Smooth muscle cell (in vitro differentiated cells): ENCODE data around the gene MFRP. TPM values are rescaled to one million over a fixed set of nuclear protein-coding genes. Genes with fewer than 3 reads are reported as not detected.

Source experiments
- DNase-seq: peaks from one replicate; lab custom pipeline; 2025; ENCODE audit not compliant: unreplicated experiment; lab: John Stamatoyannopoulos, UW
- H2AFZ ChIP-seq: fragments of 200-600 bp; sonication (generic); 2 replicates; pipeline ENCODE4 v1.6.0; 2016; ENCODE audit warnings: antibody characterized with exemption, low read depth, mild to moderate bottlenecking
- H3F3A ChIP-seq: fragments of 200-600 bp; sonication (generic); 2 replicates; pipeline ENCODE4 v1.6.0; 2017; ENCODE audit warnings: antibody characterized with exemption, low read depth
- H3K27ac ChIP-seq: fragments of 200-600 bp; sonication (generic); 2 replicates; pipeline ENCODE4 v1.5.1; 2016; ENCODE audit warnings: low read depth, mild to moderate bottlenecking
- H3K27me3 ChIP-seq: fragments of 200-600 bp; sonication (generic); 2 replicates; pipeline ENCODE4 v1.6.1; 2016; ENCODE audit warnings: low read depth, mild to moderate bottlenecking
- H3K36me3 ChIP-seq: fragments of 200-600 bp; sonication (generic); 2 replicates; pipeline ENCODE4 v1.5.1; 2016; ENCODE audit warnings: low read depth
- H3K4me1 ChIP-seq: fragments of 200-600 bp; sonication (generic); 2 replicates; pipeline ENCODE4 v1.5.1; 2016; ENCODE audit warnings: low read depth
- H3K4me2 ChIP-seq: fragments of 200-600 bp; sonication (generic); 2 replicates; pipeline ENCODE4 v1.6.0; 2016; ENCODE audit warnings: mild to moderate bottlenecking
- H3K4me3 ChIP-seq: fragments of 200-600 bp; sonication (generic); 2 replicates; pipeline ENCODE4 v1.5.1; 2016; ENCODE audit warnings: mild to moderate bottlenecking
- H3K79me2 ChIP-seq: fragments of 200-600 bp; sonication (generic); 2 replicates; pipeline ENCODE4 v1.6.0; 2016; ENCODE audit warnings: low read depth, mild to moderate bottlenecking
- H3K9ac ChIP-seq: fragments of 200-600 bp; sonication (generic); 2 replicates; pipeline ENCODE4 v1.6.0; 2016; ENCODE audit warnings: low read depth
- H3K9me3 ChIP-seq: fragments of 200-600 bp; sonication (generic); replicated peaks from 2 replicates; pipeline ENCODE4 v1.5.1; 2016; ENCODE audit warnings: low read depth
- H4K20me1 ChIP-seq: fragments of 200-600 bp; sonication (generic); 2 replicates; pipeline ENCODE4 v1.6.0; 2016; ENCODE audit warnings: low read depth
- WGBS: methylation state at CpG from one replicate; pipeline ENCODE4 v1.1.7; 2016; ENCODE audit warnings: low lambda C conversion rate; 5-methylcytosine and 5-hydroxymethylcytosine counted together
- polyA plus RNA-seq: library from polyadenylated mRNA; unstranded; fragments of >200 nt; fragmentation: Nextera tagmentation; extraction: Ambion mirVana; gene quantifications from 2 replicates; pipeline ENCODE4 v1.2.1, GENCODE V29; 2016
- total RNA-seq: library from RNA; depleted of rRNA; stranded (reverse); fragments of >200 nt; gene quantifications from 2 replicates; pipeline ENCODE4 v1.2.3, GENCODE V29; 2014
- TF ChIP-seq, protein P1 (sequence below): fragments of 200-600 bp; sonication (generic); IDR thresholded peaks from 2 replicates; pipeline ENCODE4 v1.5.1; 2017; ENCODE audit warnings: borderline replicate concordance, mild to moderate bottlenecking, antibody characterized with exemption; ENCODE audit not compliant: insufficient read depth, poor library complexity, severe bottlenecking

Gene MFRP
- total and polyA plus RNA-seq, 2 experiments from 2014 or later, result not detected

DNA sequence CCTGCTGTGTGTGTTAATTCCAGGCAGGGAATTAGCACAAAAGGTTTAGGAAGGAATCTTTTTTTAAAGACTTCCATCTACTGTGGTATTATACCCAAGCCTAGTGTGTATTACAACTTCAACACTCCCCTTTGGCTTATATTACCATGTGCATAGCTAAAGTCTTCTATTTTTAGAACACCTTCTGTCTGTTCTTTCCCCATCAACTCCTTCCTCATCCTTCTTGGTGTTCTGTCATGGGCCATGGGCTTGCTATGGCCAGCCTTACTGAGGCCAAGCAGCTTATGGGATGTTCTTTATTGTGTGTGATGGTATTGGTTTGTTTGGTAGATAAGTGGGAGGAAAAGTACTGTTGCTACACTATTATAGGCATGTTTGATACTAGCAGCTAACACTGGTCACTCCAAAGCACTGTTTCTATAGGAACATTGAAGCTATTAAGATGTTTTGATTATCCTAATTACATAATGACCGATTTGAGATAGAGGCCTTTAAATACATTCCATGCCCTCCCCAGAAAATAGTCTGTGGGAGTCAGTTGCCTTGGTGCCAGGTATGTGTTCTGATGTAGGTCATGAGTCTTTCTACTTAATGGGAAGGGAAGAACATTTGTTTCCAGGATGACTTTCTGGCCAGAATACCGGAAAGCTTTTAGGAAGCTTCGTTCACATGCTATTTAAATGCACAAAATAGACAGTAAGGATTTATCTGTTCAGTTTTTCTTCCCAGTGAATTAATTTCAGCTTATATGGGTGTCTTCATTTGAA, 46.1 kb downstream of the MFRP start:
- 100% methylated on average over 3 of the region's 3 CpGs for WGBS

DNA sequence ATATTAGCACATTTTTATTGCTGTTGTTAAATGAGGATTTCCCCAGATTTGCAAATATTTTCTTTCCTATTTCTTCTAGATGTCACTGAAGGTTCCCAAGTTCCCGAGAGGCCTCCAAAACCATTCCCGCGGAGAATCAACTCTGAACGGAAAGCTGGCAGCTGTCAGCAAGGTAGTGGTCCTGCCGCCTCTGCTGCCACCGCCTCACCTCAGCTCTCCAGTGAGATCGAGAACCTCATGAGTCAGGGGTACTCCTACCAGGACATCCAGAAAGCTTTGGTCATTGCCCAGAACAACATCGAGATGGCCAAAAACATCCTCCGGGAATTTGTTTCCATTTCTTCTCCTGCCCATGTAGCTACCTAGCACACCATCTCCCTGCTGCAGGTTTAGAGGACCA, 47.1 kb downstream of the MFRP start:
- no peaks in the 10 kb centered on the region for H3F3A ChIP-seq
- no peak overlapping the region for H3K27ac ChIP-seq
- H3K4me2 ChIP-seq, result no peak overlapping the region
- no peaks in the 10 kb centered on the region for H3K9me3 ChIP-seq
- TF ChIP-seq, protein P1, sequence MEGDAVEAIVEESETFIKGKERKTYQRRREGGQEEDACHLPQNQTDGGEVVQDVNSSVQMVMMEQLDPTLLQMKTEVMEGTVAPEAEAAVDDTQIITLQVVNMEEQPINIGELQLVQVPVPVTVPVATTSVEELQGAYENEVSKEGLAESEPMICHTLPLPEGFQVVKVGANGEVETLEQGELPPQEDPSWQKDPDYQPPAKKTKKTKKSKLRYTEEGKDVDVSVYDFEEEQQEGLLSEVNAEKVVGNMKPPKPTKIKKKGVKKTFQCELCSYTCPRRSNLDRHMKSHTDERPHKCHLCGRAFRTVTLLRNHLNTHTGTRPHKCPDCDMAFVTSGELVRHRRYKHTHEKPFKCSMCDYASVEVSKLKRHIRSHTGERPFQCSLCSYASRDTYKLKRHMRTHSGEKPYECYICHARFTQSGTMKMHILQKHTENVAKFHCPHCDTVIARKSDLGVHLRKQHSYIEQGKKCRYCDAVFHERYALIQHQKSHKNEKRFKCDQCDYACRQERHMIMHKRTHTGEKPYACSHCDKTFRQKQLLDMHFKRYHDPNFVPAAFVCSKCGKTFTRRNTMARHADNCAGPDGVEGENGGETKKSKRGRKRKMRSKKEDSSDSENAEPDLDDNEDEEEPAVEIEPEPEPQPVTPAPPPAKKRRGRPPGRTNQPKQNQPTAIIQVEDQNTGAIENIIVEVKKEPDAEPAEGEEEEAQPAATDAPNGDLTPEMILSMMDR, result no peak
- no peaks in the 10 kb centered on the region for H3K27me3 ChIP-seq
- WGBS, result 98% methylated on average over 9 of the region's 9 CpGs
- no peaks in the 10 kb centered on the region for H4K20me1 ChIP-seq
- H3K79me2 ChIP-seq, result peaks cover 3% of the 10 kb centered on the region
- DNase-seq, result no peak
- no peak overlapping the region for H3K4me3 ChIP-seq
- no peaks in the 10 kb centered on the region for H3K4me1 ChIP-seq
- H3K36me3 ChIP-seq, result peaks cover 21% of the 10 kb centered on the region
- no peak overlapping the region for H2AFZ ChIP-seq
- no peak overlapping the region for H3K9ac ChIP-seq

More for the DNA sequence above, 46.1 kb downstream of the MFRP start:
- Histone ChIP-seq H3K36me3 (peaks cover 21% of the 10 kb centered on the region), H3K9me3 (no peaks in the 10 kb centered on the region), H4K20me1 (no peaks in the 10 kb centered on the region), H3K79me2 (peaks cover 3% of the 10 kb centered on the region), H3K4me2 (no peak overlapping the region), H3F3A (no peaks in the 10 kb centered on the region), H3K27ac (no peak overlapping the region), H3K4me3 (no peak overlapping the region), H3K9ac (no peak overlapping the region), H3K4me1 (no peaks in the 10 kb centered on the region), H3K27me3 (no peaks in the 10 kb centered on the region), H2AFZ (no peak overlapping the region)
- TF ChIP-seq, protein P1, result no peak
- no peak for DNase-seq

DNA sequence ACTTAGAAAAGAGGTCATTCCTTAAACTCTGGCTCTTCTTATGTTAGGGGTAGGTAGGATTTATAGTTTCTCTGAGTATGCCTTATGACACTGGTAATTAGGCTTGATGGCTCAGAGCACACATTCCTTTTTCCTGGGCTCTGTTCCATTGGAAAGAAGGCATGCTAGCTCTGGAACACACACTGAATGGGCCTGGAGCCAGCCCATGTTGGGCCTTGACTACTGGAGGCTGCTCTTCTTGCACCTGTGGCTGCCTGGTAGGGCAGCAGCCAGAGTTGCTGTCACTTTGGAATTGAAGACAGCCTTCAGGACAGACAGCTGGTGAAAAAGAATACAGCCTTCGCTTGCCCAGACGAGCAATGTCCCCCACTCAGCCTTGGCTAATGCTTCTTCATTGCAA, 47.8 kb downstream of the MFRP start:
- no peak for DNase-seq
- Histone ChIP-seq H3K4me1 (no peaks in the 10 kb centered on the region), H3F3A (no peaks in the 10 kb centered on the region), H4K20me1 (no peaks in the 10 kb centered on the region), H3K9me3 (no peaks in the 10 kb centered on the region), H2AFZ (no peak overlapping the region), H3K4me2 (no peak overlapping the region), H3K79me2 (peaks cover 5% of the 10 kb centered on the region), H3K27me3 (no peaks in the 10 kb centered on the region), H3K9ac (no peak overlapping the region), H3K36me3 (peaks cover 21% of the 10 kb centered on the region), H3K27ac (no peak overlapping the region), H3K4me3 (no peak overlapping the region)
- TF ChIP-seq, protein P1, result no peak
- 98% methylated on average over 2 of the region's 2 CpGs for WGBS

DNA sequence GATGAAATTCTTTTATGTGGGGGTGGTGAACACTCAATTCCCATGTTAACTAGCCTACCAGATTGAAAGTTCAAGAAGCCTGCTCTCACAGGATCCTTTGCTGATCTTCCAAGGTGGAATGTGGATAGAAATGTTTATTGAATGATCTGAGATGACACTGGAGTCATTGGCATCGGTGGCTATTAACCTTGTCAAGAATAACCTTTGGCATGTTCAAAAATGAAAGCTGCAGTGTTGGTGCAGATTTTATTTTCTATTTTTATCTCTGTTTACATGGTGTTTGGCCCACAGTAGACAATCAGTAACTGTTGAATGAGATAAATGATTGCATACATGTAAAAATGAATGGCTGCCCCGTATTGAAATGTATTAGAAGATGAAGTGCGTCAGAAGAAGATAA, 48.6 kb downstream of the MFRP start:
- no peak overlapping the region for H3K4me3 ChIP-seq
- H3K27me3 ChIP-seq, result no peaks in the 10 kb centered on the region
- TF ChIP-seq, protein P1, result no peak
- H3K9ac ChIP-seq, result no peak overlapping the region
- H3K27ac ChIP-seq, result no peak overlapping the region
- no peaks in the 10 kb centered on the region for H4K20me1 ChIP-seq
- no peak for DNase-seq
- H3K4me1 ChIP-seq, result no peaks in the 10 kb centered on the region
- no peak overlapping the region for H2AFZ ChIP-seq
- peaks cover 21% of the 10 kb centered on the region for H3K36me3 ChIP-seq
- H3K4me2 ChIP-seq, result no peak overlapping the region
- no peaks in the 10 kb centered on the region for H3F3A ChIP-seq
- H3K9me3 ChIP-seq, result no peaks in the 10 kb centered on the region
- peaks cover 6% of the 10 kb centered on the region for H3K79me2 ChIP-seq
- WGBS, result 97% methylated on average over 3 of the region's 3 CpGs
